Measurements from ENCODE around the gene TENT5A. TPM values are rescaled to one million over a fixed set of nuclear protein-coding genes. Genes with fewer than 3 reads are reported as not detected.

The TENT5A gene
- 16.4 and 22.0 TPM in 2 replicates for total RNA-seq (2014; rRNA removed; shearing (Covaris generic); ENCODE audit: low replicate concordance)

DNA sequence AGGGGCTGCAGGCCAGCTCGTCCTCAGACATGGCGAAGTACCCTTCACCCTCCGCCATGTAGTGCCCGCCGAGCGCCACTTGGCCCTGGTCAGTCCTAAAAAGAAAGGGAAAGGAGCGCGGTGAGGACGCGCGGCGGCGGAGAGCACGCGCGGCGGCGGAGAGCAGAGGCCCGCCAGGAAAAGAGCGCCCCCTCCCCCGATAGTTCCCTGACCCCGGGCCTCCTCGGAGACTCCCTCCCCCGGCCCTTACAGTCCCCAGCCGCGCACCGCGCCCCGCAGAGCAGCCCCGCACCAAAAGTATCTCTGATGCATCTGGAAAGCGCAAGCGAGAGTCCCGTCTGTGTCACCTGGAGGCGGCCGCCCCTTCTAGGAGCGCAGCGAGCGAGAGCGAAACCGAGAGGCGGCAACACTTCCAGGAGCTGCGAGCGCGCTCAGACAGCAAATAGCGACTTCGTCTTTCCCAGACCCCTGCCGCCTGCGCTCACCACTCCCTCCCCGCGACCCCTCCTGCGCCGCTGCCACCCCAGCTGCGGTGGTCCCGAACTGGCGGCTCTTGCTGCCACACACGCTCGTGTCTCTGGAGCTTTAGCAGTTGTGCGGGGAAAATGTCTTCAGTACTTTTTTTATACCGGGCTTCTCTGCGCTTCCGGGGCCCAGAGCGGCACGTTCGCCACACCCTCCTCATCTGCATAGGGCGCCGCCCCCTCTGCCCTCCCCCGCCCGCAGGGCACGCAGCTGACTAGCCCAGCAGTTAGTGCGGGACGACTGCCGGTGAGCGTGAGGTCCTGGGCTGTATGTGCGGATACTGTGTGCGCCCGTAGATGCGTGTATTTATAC lies at the start of gene TENT5A:
TENT5A (minus strand) TSS at position 598 of the 837 bp plus-strand sequence; CDS start at position 58, 540 bp downstream.
- DNase-seq: peak; percentile 95
- Histone ChIP-seq H3K27me3 (no peaks in the 10 kb centered on the region), H3K36me3 (peaks cover 35% of the 10 kb centered on the region), H3K9me3 (no peaks in the 10 kb centered on the region), H3K4me3 (peak within 1 kb of the TSS; percentile 98)

DNA sequence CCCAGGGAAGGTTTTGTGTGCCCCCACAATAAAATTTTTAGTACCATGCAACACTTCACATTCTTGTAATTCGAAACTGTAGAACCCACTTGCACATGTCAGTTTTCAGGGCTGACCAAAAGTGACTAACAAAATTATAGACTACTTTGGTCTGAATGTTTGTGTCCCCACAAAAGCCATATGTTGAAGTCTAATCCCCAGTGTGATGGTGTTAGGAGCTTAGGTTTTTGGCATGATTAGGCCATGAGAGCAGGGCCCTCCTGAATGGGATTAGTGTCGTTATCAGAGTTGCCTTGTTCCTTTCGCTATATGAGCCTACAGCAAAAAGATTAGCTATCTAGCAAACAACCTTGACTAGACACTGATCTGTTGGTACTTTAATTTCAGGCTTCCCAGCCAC lies 49.0 kb upstream of the TENT5A start:
- no peaks in the 10 kb centered on the region for H3K27me3 ChIP-seq
- DNase-seq: no peak
- H3K9me3 ChIP-seq: no peaks in the 10 kb centered on the region
- H3K36me3 ChIP-seq: no peaks in the 10 kb centered on the region
- no peak overlapping the region for H3K4me3 ChIP-seq

DNA sequence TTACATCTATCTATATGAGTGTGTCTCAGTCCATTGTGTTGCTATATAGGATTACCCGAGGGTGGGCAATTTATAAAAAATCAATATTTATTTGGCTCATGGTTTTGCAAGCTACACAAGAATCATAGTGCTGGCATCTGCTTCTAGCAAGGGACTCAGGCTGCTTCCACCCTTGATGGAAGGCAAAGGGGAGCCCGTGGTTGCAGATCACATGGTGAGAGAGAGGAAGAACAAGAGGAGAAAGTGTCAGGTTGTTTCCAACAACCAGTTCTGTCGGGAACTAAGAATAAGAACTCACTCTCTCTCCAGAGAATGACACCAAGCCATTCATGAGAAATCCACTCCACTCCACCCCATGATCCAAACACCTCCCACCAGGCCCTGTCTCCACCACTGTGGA lies 48.2 kb upstream of the TENT5A start:
- Histone ChIP-seq H3K36me3 (no peaks in the 10 kb centered on the region), H3K4me3 (no peak overlapping the region), H3K9me3 (no peaks in the 10 kb centered on the region), H3K27me3 (no peaks in the 10 kb centered on the region)
- DNase-seq: no peak

DNA sequence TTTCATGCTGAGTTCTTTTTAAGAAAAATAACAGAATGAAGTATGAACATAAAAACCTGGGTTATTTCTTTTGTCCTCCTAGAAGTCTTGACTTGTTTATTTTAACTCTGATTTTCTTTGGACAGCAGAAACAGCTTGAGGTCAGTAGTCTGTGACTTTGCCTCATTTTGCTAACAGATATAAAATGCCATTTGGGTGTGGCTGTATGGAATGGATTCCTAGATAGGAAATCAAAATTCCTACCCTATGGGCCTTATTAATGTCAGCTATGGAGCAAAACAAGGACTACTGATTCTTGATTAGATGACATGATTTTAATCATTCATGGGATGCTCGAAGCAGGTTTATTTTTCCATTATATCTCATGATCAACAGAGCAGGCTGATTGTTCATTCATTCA lies 46.8 kb upstream of the TENT5A start:
- no peaks in the 10 kb centered on the region for H3K9me3 ChIP-seq
- no peak for DNase-seq
- no peak overlapping the region for H3K4me3 ChIP-seq
- H3K27me3 ChIP-seq: no peaks in the 10 kb centered on the region
- no peaks in the 10 kb centered on the region for H3K36me3 ChIP-seq

DNA sequence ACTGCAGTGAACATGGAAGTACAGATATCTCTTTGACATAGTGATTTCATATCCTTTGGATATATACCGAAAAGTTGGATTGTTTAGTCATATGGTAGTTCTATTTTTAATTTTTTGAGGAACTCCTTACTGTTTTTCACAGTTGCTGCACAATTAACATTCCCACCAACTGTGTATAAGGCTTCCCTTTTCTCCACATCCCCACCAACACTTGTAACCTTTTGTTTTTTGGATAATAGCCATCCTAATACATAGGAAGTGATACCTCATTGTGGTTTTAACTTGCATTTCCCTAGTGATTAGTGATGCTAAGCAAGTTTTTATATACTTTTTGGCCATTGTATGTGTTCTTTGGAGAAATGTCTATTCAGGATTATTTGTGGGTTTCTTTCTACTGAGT lies 45.1 kb upstream of the TENT5A start:
- Histone ChIP-seq H3K27me3 (no peaks in the 10 kb centered on the region), H3K4me3 (no peak overlapping the region), H3K36me3 (no peaks in the 10 kb centered on the region), H3K9me3 (no peaks in the 10 kb centered on the region)
- DNase-seq: no peak

DNA sequence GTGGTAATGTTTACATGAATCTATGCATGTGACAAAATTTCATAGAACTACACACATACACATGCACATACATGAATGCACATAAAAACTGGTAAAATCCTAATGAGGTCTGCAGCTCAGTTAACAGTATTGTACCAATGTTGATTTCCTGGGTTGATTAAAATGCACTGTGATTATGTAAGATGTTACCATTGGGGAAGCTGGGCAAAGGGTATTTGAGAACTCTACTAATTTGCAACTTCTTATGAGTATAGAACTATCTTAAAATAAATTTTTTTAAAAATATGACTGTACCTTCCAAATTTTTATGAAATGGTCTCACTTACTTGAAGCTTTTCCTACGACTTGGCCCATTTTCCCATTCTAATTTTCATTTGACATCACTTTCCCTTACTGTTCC lies 43.4 kb upstream of the TENT5A start:
- H3K9me3 ChIP-seq: no peaks in the 10 kb centered on the region
- no peak for DNase-seq
- no peaks in the 10 kb centered on the region for H3K27me3 ChIP-seq
- H3K4me3 ChIP-seq: no peak overlapping the region
- no peaks in the 10 kb centered on the region for H3K36me3 ChIP-seq

DNA sequence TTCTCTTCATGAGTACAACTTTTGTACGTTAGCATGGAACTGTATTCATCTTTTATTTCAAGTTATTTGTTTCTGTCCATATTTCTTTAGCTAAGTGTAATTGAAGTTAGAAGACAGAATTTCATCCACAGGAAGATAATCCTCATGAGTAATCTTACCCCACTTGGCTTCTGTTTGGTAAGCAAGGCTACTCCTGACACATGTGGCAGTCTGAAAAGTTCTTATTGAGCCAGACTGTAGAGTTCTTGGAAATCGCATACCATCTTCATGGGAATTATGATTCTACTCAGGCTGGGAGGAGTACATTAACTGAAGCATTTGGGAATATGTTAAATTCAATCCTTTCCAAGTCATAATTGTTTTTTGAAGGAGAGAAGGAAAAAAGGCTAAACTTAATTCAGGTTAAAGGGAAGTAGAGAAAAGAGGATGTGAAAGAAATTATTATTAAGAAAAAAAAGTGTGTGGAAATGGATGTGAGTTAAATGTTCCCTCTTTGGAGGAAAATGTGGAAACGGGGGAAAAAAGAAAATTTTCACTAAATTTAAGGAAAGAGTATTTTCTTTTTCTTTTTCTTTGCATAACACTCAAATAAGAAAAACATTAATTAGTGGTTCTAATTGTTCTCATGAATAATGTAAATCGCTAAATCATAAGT lies 41.5 kb upstream of the TENT5A start:
- H3K36me3 ChIP-seq: no peaks in the 10 kb centered on the region
- no peaks in the 10 kb centered on the region for H3K27me3 ChIP-seq
- DNase-seq: no peak
- H3K4me3 ChIP-seq: no peak overlapping the region
- no peaks in the 10 kb centered on the region for H3K9me3 ChIP-seq

DNA sequence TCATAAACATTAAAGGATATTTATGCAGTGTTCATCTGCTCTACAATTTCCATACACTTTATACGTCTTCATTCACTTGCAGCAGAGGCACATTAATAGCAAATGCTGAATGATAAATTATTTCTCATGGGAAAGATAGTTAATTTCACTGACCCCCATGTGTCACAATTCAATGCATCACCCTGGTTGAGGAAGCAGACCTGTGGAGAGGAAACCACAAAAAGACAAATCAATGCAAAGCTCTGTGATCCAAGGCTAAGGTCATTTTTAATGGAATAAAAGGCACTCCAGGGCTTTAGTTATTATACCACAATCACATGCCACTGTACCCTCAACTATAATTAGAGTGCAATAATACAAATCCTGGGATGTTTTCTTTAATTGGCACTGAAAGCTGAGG lies 40.3 kb upstream of the TENT5A start:
- Histone ChIP-seq H3K4me3 (no peak overlapping the region), H3K9me3 (no peaks in the 10 kb centered on the region), H3K36me3 (no peaks in the 10 kb centered on the region), H3K27me3 (no peaks in the 10 kb centered on the region)
- DNase-seq: no peak

DNA sequence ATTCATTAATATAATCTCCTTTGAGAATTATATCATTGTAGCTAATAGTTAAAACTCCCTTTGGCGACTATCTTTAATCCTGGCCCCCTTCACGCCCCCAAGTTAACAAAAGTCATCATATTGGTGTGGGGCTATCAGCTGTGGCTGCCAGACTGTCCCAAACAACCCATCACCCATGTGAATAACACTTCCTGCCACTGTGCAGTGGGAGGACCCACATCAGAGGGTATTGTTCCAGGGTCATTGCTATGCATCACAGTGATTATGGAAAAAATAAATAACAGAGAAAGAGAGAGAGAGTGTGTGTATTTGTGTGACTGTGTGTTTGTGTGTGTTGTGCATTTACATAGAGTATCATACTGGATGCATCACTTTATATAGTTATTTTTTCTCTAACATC lies 39.3 kb upstream of the TENT5A start:
- no peaks in the 10 kb centered on the region for H3K9me3 ChIP-seq
- no peaks in the 10 kb centered on the region for H3K27me3 ChIP-seq
- DNase-seq: no peak
- no peaks in the 10 kb centered on the region for H3K36me3 ChIP-seq
- no peak overlapping the region for H3K4me3 ChIP-seq

DNA sequence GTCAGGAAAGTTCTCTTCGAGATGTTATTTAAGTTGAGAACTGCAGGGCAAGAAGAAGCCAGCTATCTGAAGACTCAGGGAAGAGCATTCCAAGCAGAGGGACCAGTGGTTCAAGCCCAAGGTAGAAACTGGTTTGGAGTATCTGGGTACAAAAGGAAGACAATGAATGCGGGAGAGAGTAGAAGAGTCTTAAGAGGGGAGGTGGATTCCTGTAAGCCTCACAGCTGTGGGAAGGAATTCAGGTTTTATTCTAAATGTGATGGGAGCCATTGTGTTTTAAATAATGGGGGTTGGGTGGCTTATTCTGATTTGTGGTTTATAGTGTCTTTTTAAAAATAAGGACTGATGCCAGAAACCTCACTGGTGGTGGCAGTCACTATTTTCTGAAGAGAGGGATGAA lies 37.6 kb upstream of the TENT5A start:
- H3K36me3 ChIP-seq: no peaks in the 10 kb centered on the region
- H3K27me3 ChIP-seq: no peaks in the 10 kb centered on the region
- H3K4me3 ChIP-seq: no peak overlapping the region
- H3K9me3 ChIP-seq: no peaks in the 10 kb centered on the region
- no peak for DNase-seq

DNA sequence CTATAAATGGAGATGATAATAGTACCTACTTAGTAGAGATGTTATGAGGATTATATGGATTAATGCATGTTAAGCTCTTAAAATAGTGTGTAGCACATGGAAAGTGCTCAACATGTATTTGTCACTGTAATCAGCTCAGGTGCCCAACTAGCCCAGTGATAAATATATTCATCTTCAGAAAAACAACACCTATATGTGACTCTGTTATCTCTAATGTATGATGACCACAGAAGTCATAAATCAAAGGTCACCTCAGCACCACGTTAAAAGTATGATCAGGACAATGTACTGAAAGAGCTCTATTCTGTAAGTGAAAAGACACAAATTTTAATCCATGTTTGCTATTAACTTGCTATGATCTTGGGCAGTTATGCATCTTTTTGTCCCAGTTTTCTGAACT lies 36.8 kb upstream of the TENT5A start:
- H3K27me3 ChIP-seq: no peaks in the 10 kb centered on the region
- no peak overlapping the region for H3K4me3 ChIP-seq
- DNase-seq: no peak
- H3K36me3 ChIP-seq: no peaks in the 10 kb centered on the region
- no peaks in the 10 kb centered on the region for H3K9me3 ChIP-seq

DNA sequence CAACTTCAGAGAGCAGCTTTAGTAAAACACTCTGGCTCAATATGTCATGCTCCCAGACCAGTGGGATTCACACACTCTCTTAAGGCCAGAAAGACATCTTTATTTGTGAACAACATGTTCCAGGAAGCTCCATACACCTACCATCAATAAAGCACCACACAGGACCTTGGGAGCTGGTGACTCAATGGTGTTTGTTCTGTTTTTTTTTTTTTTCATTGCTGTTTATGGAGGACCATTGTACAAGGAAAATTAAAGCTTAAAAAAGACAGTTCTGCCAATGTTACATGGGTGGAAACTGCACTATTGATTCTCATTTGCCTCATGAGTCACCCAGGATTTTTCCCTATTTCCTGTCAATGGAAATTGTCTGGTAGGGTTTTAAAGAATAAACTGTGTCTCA lies 36.3 kb upstream of the TENT5A start:
- DNase-seq: no peak
- H3K9me3 ChIP-seq: no peaks in the 10 kb centered on the region
- H3K4me3 ChIP-seq: no peak overlapping the region
- H3K27me3 ChIP-seq: no peaks in the 10 kb centered on the region
- H3K36me3 ChIP-seq: no peaks in the 10 kb centered on the region

DNA sequence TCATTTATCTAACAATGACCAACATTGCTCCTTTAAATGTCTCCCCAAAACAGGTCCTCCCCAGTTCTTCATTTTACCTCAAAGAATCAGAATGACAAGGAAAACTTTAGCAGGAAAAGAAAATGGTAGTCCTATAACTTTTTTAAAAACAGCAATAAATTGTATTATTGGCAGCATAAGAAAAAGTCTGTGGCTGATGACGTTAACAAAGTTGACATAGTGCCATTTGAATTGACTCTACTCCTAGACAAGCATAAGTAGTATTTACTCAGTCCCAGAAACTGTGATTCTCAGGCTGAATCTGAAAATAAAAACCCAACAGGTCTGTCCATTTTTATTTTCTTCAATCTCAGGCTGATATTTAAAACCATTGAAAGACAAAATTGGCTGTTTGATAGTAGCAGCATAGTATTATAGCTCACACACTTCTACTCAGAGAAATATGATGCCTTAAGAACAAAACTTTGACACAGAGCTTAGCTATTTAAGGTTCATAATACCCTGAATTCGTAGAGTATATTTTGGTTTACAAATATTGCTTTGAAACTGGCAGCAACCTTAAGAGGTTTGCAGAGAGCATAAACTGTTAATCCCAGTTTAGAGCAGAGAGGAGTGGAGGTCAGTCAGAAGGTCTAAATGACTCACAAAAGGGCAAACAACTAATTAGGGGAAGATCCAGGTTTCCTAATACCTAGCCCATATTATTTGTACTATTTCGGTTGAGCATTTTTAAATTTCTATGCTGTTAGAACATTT lies 35.0 kb upstream of the TENT5A start:
- no peak overlapping the region for H3K4me3 ChIP-seq
- no peaks in the 10 kb centered on the region for H3K27me3 ChIP-seq
- no peak for DNase-seq
- H3K36me3 ChIP-seq: no peaks in the 10 kb centered on the region
- no peaks in the 10 kb centered on the region for H3K9me3 ChIP-seq

DNA sequence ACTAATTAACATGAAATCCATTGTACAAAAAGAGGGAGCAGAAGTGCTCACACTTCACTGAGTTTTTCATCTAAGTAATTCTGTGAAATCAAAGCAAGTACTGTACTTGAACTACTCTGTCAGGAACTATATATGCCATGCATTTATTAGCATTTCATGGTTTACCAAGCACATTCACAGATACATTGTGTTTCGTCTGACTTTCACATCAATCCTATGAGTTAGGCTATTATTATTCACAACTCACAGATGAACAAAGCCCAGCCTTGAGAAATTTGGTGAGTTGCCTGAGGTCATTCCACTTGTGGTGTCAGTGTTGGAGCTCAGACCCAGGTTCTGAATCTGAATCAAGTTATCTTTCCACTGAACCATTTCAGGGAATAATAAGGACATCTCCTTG lies 33.7 kb upstream of the TENT5A start:
- Histone ChIP-seq H3K36me3 (no peaks in the 10 kb centered on the region), H3K4me3 (no peak overlapping the region), H3K9me3 (no peaks in the 10 kb centered on the region), H3K27me3 (no peaks in the 10 kb centered on the region)
- DNase-seq: no peak

DNA sequence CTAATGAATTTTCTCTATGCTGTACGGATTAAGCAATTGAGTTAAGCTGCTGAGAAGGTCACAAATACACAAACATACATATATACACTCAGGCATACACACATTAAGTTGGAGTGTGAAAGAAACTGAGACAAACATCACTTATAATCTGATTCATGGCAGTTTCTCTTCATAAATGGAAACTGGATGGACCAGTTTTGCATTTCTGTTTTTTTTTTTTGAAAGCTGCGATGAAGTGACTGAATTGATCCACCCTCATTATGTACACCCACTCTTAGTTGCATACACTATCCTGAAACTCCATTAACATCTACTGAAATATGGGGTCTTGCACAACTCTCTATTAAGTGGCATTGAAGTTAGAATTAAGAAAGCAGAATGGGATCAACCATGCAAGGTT lies 32.9 kb upstream of the TENT5A start:
- H3K36me3 ChIP-seq: no peaks in the 10 kb centered on the region
- H3K4me3 ChIP-seq: no peak overlapping the region
- H3K27me3 ChIP-seq: no peaks in the 10 kb centered on the region
- DNase-seq: no peak
- H3K9me3 ChIP-seq: no peaks in the 10 kb centered on the region

DNA sequence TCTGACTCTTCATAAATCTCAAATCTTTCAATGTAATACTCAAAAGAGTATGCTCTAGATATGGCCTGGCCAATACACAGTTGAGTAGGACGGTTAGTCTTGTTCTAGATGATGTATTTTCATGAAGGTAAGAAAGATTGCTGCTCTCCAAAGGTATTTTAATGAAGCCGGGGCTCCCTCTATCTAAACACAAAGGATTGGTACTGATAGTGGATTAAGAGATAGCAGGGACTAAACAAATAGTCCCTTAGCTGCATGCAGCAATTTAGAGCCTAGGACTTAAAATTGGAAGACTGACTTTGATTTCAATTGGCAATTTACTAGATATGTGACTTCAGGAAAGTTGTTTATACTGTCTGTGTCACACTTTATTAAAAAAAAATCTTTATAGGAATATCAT lies 31.4 kb upstream of the TENT5A start:
- H3K36me3 ChIP-seq: no peaks in the 10 kb centered on the region
- no peak overlapping the region for H3K4me3 ChIP-seq
- DNase-seq: no peak
- H3K9me3 ChIP-seq: no peaks in the 10 kb centered on the region
- H3K27me3 ChIP-seq: no peaks in the 10 kb centered on the region

DNA sequence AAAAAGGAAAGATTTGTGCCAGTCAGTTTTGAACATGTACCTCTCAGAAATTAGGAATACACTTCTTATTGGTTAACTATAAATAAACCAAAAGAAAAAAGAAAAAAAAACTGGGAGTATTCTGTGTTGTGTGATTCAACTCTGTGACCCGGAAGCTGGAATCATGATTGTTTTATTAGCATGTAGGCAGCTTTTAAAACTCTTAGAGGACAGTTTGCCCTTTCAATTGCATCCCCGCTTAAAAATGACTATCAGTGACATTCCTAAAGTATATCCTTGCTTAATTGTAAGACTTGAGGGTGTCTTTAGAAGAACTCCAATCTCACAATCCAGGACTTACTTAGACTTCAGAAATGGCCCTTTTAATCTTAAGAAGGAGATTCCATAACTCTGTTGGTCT lies 29.1 kb upstream of the TENT5A start:
- DNase-seq: no peak

More for the DNA sequence above, 29.1 kb upstream of the TENT5A start:
- no peaks in the 10 kb centered on the region for H3K36me3 ChIP-seq
- H3K4me3 ChIP-seq: no peak overlapping the region
- no peaks in the 10 kb centered on the region for H3K27me3 ChIP-seq
- no peaks in the 10 kb centered on the region for H3K9me3 ChIP-seq

All from MG63 (cell line).